H1 (cell line): ENCODE data around the gene TBC1D7. TPM values are rescaled to one million over a fixed set of nuclear protein-coding genes. Genes with fewer than 3 reads are reported as not detected.

Source experiments
- CBX5 ChIP-seq: fragments of 300-800, 300-1000 bp; sonication (generic); IDR thresholded peaks from 2 replicates; pipeline ENCODE4 v1.7.1; 2016; ENCODE audit warnings: antibody characterized with exemption, low read length, low read depth
- polyA plus RNA-seq, 7 experiments: library from polyadenylated mRNA; depleted of rRNA in 3 of 7; stranded (reverse) in 5 of 7; unstranded in 2 of 7; fragments of >200 nt in 5 of 7; fragments of 200-250 nt in 2 of 7; gene quantifications; 1 replicate in 5 of 7; 2 replicates in 1 of 7; 4 replicates in 1 of 7; pipeline versions ENCODE4 v1.2.1 to v1.2.3, GENCODE V29; 2011 to 2013; ENCODE audit warnings: missing spikeins in 2 of 7, mixed read lengths in 2 of 7
- total RNA-seq: library from RNA; stranded (reverse); fragmentation: NEBNext Ultra II Directional; extraction: Animal tissue kit (Norgen Biotek cat#: 25700); gene quantifications from 2 replicates; pipeline ENCODE4 v1.2.1, GENCODE V29; 2021

Gene TBC1D7
- total and polyA plus RNA-seq, 2 of the 8 experiments (the other 6 are each of a cell fraction or from before 2014, with no cell fraction given), result 46.1 to 55.2 TPM

DNA sequence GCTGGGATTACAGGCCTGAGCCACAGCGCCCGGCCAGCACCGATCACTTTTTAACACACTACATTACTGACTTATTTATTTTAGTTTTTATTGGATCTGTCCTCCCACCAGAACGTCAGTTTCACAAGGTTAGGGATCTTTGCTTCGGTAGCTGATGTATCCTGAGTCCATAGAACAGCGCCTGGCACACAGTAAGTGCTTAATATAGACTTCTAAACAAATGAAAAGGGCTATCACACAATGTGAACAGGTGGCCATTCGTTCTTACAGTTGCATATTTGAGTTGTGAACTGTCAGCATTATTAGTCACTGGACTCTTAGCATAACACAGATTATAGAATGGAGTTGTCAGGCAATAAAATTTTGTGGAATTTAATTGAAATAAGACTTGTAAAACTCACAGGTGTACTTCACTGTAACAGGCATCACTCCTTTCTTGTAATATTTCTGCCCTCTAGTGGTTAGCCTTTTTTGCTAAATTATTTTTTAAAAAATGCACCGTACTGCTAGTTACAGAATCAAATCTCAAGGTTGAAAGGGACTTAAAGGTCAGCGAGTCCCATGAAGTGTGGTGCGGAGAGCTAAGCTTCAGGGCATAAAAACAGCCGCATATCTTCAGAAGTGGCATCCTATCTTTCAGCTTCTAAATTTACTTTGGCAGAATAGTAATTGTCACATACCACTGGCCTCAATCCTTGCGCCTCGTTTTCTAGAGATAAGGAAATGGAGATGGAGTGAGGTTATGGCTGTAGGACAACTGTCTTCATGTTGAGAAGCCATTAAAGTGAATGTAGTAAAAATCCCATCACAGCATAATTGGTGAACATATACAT, 3.4 kb upstream of the TBC1D7 start (continued):
- TF ChIP-seq CBX5, result no peak
